NT2/D1 (cell line): ENCODE results near the gene CTNNA3.

Experiments
- SUZ12 ChIP-seq: IDR thresholded peaks from 2 replicates; pipeline ENCODE4 v1.6.1; 2011; ENCODE audit not compliant: insufficient read length, insufficient read depth; ENCODE audit errors: extremely low read depth
- ZNF274 ChIP-seq: IDR thresholded peaks from 2 replicates; pipeline ENCODE4 v1.6.1; 2011; ENCODE audit warnings: mild to moderate bottlenecking, low read depth, low read length

DNA sequence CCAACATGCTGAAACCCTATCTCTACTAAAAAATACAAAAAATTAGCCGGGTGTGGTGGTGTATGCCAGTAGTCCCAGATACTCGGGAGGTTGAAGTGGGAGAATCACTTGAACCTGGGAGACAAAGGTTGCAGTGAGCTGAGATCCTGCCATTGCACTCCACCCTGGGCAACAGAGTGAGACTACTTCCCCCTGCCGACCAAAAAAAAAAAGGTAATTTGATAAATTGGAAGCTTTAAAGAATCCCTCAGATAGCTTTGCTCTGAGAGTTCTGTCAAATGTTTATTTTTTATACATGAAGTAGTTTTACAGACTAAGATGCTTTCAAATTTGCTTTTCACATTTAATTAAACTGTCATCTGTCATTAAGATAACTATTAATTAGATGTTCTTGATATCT is 1333.5 kb downstream of the CTNNA3 start:
- no peak for TF ChIP-seq ZNF274
- TF ChIP-seq SUZ12 = no peak
